AG04450 (cell line): ENCODE results near the gene MAN1B1. TPM values are rescaled to one million over a fixed set of nuclear protein-coding genes. Genes with fewer than 3 reads are reported as not detected.

Experiments
- CTCF ChIA-PET: fragments of 300-600, 350-600 bp; formaldehyde crosslinking; extraction: SDS; loops from one replicate; lab custom pipeline; 2022; ENCODE audit warnings: antibody characterized with exemption, inconsistent platforms; lab: Charles Lee
- POLR2A ChIA-PET: fragments of 350-600 bp; formaldehyde crosslinking; extraction: SDS; loops from one replicate; lab custom pipeline; 2021; ENCODE audit warnings: antibody characterized with exemption, inconsistent platforms; lab: Yijun Ruan, JAX
- DNase-seq: peaks from one replicate; pipeline ENCODE4 v3.0.0-alpha.2; 2011; ENCODE audit warnings: low read depth, low spot score
- H3K27ac ChIP-seq: one replicate; pipeline ENCODE4 v1.5.1; 2012; ENCODE audit warnings: low read depth, low read length, control low read depth
- H3K27me3 ChIP-seq: one replicate; pipeline ENCODE4 v1.6.0; 2012; ENCODE audit warnings: low read length; ENCODE audit not compliant: control insufficient read depth, insufficient read depth
- H3K4me3 ChIP-seq: 2 replicates; pipeline ENCODE4 v1.5.1; 2011; ENCODE audit warnings: mild to moderate bottlenecking, low read depth, low read length, control low read depth
- H3K9me3 ChIP-seq: 2 replicates; pipeline ENCODE4 v1.5.1; 2012; ENCODE audit warnings: low read length; ENCODE audit not compliant: control insufficient read depth, insufficient read depth
- CTCF ChIP-seq: IDR thresholded peaks from 2 replicates; pipeline ENCODE4 v1.5.1; 2011; ENCODE audit warnings: low read depth, low read length, control low read depth, inconsistent platforms
- polyA plus RNA-seq: library from polyadenylated mRNA; depleted of rRNA; stranded (reverse); fragments of >200 nt; gene quantifications from 2 replicates; pipeline ENCODE4 v1.2.3, GENCODE V29; 2011

MAN1B1 gene
- polyA plus RNA-seq, 1 experiment: 40.8 TPM

DNA sequence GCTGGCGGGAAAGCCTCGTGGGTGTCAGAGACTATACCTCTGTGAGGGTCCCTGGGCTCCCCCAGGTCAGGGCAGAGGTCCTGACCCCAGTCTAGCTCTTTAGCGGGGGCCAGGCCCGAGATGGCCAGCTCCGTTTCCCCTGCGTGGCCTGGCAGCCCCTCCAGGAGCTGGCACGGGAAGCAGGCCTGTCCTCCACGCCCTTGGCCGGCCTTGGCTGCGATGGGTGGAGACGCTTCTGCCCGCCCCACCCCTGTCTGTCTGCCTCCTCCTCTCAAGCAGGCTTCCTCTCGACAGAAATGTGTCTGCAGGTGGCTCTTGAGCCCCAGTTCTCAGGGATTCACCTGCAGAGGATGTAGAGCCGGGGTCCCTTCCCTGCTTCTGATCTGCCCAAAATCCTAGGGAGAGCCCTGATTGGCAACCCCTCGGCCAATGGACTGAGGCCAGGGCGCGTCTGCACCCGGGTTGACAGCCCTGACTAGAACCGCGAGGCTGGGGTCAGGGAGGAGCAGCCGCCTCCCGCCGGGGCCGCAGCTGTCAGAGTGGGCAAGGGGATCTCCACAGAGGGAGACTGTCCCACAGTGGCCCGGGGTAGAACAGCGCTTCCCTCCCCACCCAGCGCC, 49.6 kb downstream of the MAN1B1 start:
- DNase-seq: no peak
- CTCF ChIA-PET: interaction anchor here (0.6 kb wide), 1 partner anchor 89 kb away, joined by 4 read pairs; no protein-coding TSS in a partner anchor
- Histone ChIP-seq H3K9me3 (no peaks in the 10 kb centered on the region; the same call in 1 of the 2 replicates), H3K27me3 (peaks cover 40% of the 10 kb centered on the region), H3K27ac (no peak overlapping the region), H3K4me3 (no peak overlapping the region)
- POLR2A ChIA-PET: no interaction called here
- no peak for TF ChIP-seq CTCF

GRCh38 chr9:137136881-137137607, 50.3 kb downstream of the MAN1B1 start:
- no peak overlapping the region for H3K4me3 ChIP-seq
- no peaks in the 10 kb centered on the region; the same call in 1 of the 2 replicates for H3K9me3 ChIP-seq
- ChIA-PET POLR2A (no interaction called here), CTCF (interaction anchor here (0.6 kb wide), 1 partner anchor 90 kb away, joined by 4 read pairs; no protein-coding TSS in a partner anchor)
- no peak overlapping the region for H3K27ac ChIP-seq
- peaks cover 44% of the 10 kb centered on the region for H3K27me3 ChIP-seq
- TF ChIP-seq CTCF: no peak
- no peak for DNase-seq

GRCh38 chr9:137138058-137138721, 51.4 kb downstream of the MAN1B1 start:
- H3K9me3 ChIP-seq: no peaks in the 10 kb centered on the region; the same call in 1 of the 2 replicates
- CTCF ChIA-PET: interaction anchor here (0.6 to 1.0 kb wide), 2 partner anchors 9 to 14 kb away, joined by 3 to 11 read pairs; no protein-coding TSS in a partner anchor
- H3K27ac ChIP-seq: no peak overlapping the region
- no peak for DNase-seq
- H3K27me3 ChIP-seq: peaks cover 49% of the 10 kb centered on the region
- POLR2A ChIA-PET: interaction anchor here (2.3 kb wide), 1 partner anchor 8 kb away, joined by 12 read pairs; no protein-coding TSS in a partner anchor
- no peak for TF ChIP-seq CTCF
- no peak overlapping the region for H3K4me3 ChIP-seq

DNA sequence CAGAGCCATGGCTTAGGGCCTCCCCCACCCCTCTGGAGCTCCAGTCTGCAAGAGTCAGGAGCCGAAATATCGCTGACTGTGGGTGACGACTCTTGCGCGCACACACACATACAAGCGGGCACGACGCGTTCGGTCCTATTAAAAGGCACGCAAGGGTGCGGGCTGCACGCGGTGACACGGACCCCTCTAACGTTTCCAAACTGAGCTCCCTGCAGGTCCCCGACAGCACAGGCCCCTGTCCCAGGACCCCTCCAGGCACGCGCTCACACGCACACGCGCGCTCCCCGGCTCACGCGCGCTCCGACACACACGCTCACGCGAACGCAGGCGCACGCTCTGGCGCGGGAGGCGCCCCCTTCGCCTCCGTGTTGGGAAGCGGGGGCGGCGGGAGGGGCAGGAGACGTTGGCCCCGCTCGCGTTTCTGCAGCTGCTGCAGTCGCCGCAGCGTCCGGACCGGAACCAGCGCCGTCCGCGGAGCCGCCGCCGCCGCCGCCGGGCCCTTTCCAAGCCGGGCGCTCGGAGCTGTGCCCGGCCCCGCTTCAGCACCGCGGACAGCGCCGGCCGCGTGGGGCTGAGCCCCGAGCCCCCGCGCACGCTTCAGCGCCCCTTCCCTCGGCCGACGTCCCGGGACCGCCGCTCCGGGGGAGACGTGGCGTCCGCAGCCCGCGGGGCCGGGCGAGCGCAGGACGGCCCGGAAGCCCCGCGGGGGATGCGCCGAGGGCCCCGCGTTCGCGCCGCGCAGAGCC, 52.1 kb downstream of the MAN1B1 start, which contains the start of gene GRIN1:
Gene GRIN1, plus strand, starts transcription at position 433 of the 746 bp plus-strand sequence. CDS start 333 bp downstream, outside the sequence.
- TF ChIP-seq CTCF: no peak
- POLR2A ChIA-PET: interaction anchor here (2.3 kb wide), 1 partner anchor 9 kb away, joined by 12 read pairs; no protein-coding TSS in a partner anchor
- no peak within 1 kb of the TSS for H3K27ac ChIP-seq
- DNase-seq: no peak
- peaks cover 52% of the 10 kb centered on the region for H3K27me3 ChIP-seq
- H3K9me3 ChIP-seq: no peaks in the 10 kb centered on the region; the same call in 1 of the 2 replicates
- CTCF ChIA-PET: interaction anchor here (1.0 kb wide), 1 partner anchor 9 kb away, joined by 11 read pairs; no protein-coding TSS in a partner anchor
- H3K4me3 ChIP-seq: no peak within 1 kb of the TSS
